Body of pancreas (tissue), 4 donors: ENCODE data around the gene CDA. TPM values are rescaled to one million over a fixed set of nuclear protein-coding genes. Genes with fewer than 3 reads are reported as not detected.

Experiments
- ATAC-seq: fragments of 150-250 bp; one replicate; pipeline ENCODE4 v1.9.1; 2016
- DNase-seq, 4 donors: peaks; one replicate each; pipeline ENCODE4 v3.0.0-alpha.2; 2019
- H3K27ac ChIP-seq, 4 donors: fragments of 200-600 bp; sonication (generic); 1 replicate in 3 of 4; 2 replicates in 1 of 4; pipeline versions ENCODE4 v1.5.1 to v1.6.1; 2016 to 2019; ENCODE audit warnings: mild to moderate bottlenecking in 1 of 4, mixed read lengths in 1 of 4, moderate library complexity in 1 of 4
- H3K27me3 ChIP-seq, 2 donors: fragments of 200-600 bp; sonication (generic); one replicate each; pipeline ENCODE4 v1.6.0; 2016; ENCODE audit warnings: mild to moderate bottlenecking in 1 of 2
- H3K36me3 ChIP-seq, 2 donors: fragments of 200-600 bp; sonication (generic); replicated peaks in 1 of 2; 2 replicates each; pipeline ENCODE4 v1.5.1; 2016; ENCODE audit warnings: low read depth in 2 of 2; ENCODE audit not compliant: insufficient read depth in 1 of 2
- H3K4me1 ChIP-seq: fragments of 200-600 bp; sonication (generic); one replicate; pipeline ENCODE4 v1.6.0; 2016
- H3K4me3 ChIP-seq, 2 donors: fragments of 200-600 bp; sonication (generic); 1 replicate in 1 of 2; 2 replicates in 1 of 2; pipeline ENCODE4 v1.5.1; 2016 to 2019
- H3K9me3 ChIP-seq, 3 donors: fragments of 200-600 bp; sonication (generic); 1 replicate in 2 of 3; 2 replicates in 1 of 3; pipeline ENCODE4 v1.5.1; 2016
- CTCF ChIP-seq, 7 experiments: fragments of 450-650 bp in 4 of 7; fragments of 200-600 bp in 3 of 7; sonication (generic) in 3 of 7; IDR thresholded peaks; one replicate each; pipeline ENCODE4 v1.5.1; 2016 to 2019; ENCODE audit warnings: antibody characterized with exemption in 7 of 7
- POLR2A ChIP-seq, 3 donors: fragments of 450-650 bp; IDR thresholded peaks; one replicate each; pipeline ENCODE4 v1.6.1; 2016; ENCODE audit warnings: antibody characterized with exemption in 3 of 3, mild to moderate bottlenecking in 2 of 3
- WGBS, 2 donors: methylation state at CpG; one replicate each; pipeline ENCODE4 v1.1.5; 2017; 5-methylcytosine and 5-hydroxymethylcytosine counted together
- intact Hi-C: fragments of 100-400 bp; cut with DNase I; formaldehyde crosslinking; loops from one replicate; pipeline ENCODE4 v1.15.1; 2023
- total RNA-seq, 2 donors: library from RNA; depleted of rRNA; stranded (reverse); fragments of >200 nt; gene quantifications; one replicate each; pipeline ENCODE4 v1.1.0, GENCODE V29; 2016

CDA gene
- total RNA-seq, 2 donors from 2014 or later = not detected

- ATAC-seq = no peak
- peaks cover 8% of the 10 kb centered on the region for H3K4me1 ChIP-seq
- TF ChIP-seq CTCF (IDR thresholded peaks at IDR 0.05) (no peak), POLR2A (IDR thresholded peaks at IDR 0.05) (no peak)
- H3K27ac ChIP-seq = no peak overlapping the region
- intact Hi-C loops = no loop called here
- H3K27me3 ChIP-seq = no peaks in the 10 kb centered on the region
- H3K4me3 ChIP-seq = no peak overlapping the region
- no peaks in the 10 kb centered on the region for H3K36me3 ChIP-seq
- 81 to 82% methylated on average over 12 of the region's 12 CpGs for WGBS, 2 donors
- DNase-seq = no peak
- H3K9me3 ChIP-seq = no peaks in the 10 kb centered on the region
These were observed 76.8 kb downstream of the CDA start for GRCh38 chr1:20665726-20666125.

- intact Hi-C loops = no loop called here
- Histone ChIP-seq H3K27me3 (no peaks in the 10 kb centered on the region), H3K27ac (no peak overlapping the region), H3K36me3 (no peaks in the 10 kb centered on the region), H3K4me3 (no peak overlapping the region), H3K9me3 (no peaks in the 10 kb centered on the region), H3K4me1 (peaks cover 8% of the 10 kb centered on the region)
- DNase-seq = no peak
- ATAC-seq = no peak
- TF ChIP-seq CTCF (IDR thresholded peaks at IDR 0.05) (no peak), POLR2A (IDR thresholded peaks at IDR 0.05) (no peak)
- 69% methylated on average over 4 to 16 of the region's 16 CpGs for WGBS, 2 donors
These were observed 77.2 kb downstream of the CDA start for GRCh38 chr1:20666146-20666545.

- intact Hi-C loops = no loop called here
- Histone ChIP-seq H3K4me1 (peaks cover 8% of the 10 kb centered on the region), H3K9me3 (no peaks in the 10 kb centered on the region), H3K27me3 (no peaks in the 10 kb centered on the region), H3K4me3 (no peak overlapping the region), H3K27ac (no peak overlapping the region), H3K36me3 (no peaks in the 10 kb centered on the region)
- WGBS, 2 donors = 94 to 100% methylated on average over 1 of the region's 1 CpG
- TF ChIP-seq CTCF (IDR thresholded peaks at IDR 0.05) (no peak), POLR2A (IDR thresholded peaks at IDR 0.05) (no peak)
- ATAC-seq = no peak
- DNase-seq = no peak
These were observed 77.9 kb downstream of the CDA start for GRCh38 chr1:20666804-20667203.

Other genes starting within 250 kb of the CDA start
- gene CAMK2N1, start 102.9 kb upstream of the CDA start, total RNA-seq = 1 to 10 TPM; 5.3 to 5.4 TPM
- gene MUL1, start 80.9 kb upstream of the CDA start, total RNA-seq = 10 to 100 TPM; 18.7 to 20.4 TPM
- 1 to 10 TPM in 1 of 2 donors, under 1 TPM in 1; 0.26 to 3.6 TPM for gene FAM43B, start 36.5 kb upstream of the CDA start, total RNA-seq
- gene PINK1, start 44.4 kb downstream of the CDA start, total RNA-seq = 10 to 100 TPM; 40.9 to 67.5 TPM
- gene DDOST, start 72.3 kb downstream of the CDA start, total RNA-seq = 100 to 1,000 TPM in 1 of 2 donors, 10 to 100 TPM in 1; 76.8 to 114 TPM
- gene KIF17, start 128.9 kb downstream of the CDA start, total RNA-seq = 1 to 10 TPM in 1 of 2 donors, not detected in 1; 1.8 TPM
- gene SH2D5, start 143.6 kb downstream of the CDA start, total RNA-seq = not detected
- 100 to 1,000 TPM in 1 of 2 donors, 10 to 100 TPM in 1; 90.8 to 201 TPM for gene HP1BP3, start 198.2 kb downstream of the CDA start, total RNA-seq